NT2/D1 (cell line): ENCODE measurements around the gene CEMIP.

Experiments used
- SUZ12 ChIP-seq: IDR thresholded peaks from 2 replicates; pipeline ENCODE4 v1.6.1; 2011; ENCODE audit not compliant: insufficient read length, insufficient read depth; ENCODE audit errors: extremely low read depth
- YY1 ChIP-seq: IDR thresholded peaks from 2 replicates; pipeline ENCODE4 v1.6.1; 2011; ENCODE audit not compliant: insufficient read length, insufficient read depth
- ZNF274 ChIP-seq: IDR thresholded peaks from 2 replicates; pipeline ENCODE4 v1.6.1; 2011; ENCODE audit warnings: mild to moderate bottlenecking, low read depth, low read length

GRCh38 chr15:80825361-80826030 is 46.3 kb downstream of the CEMIP start:
- no peak for TF ChIP-seq SUZ12
- TF ChIP-seq YY1: no peak
- no peak for TF ChIP-seq ZNF274
